Spinal cord (tissue), 10 donors: Measurements from ENCODE around the gene ZNF784. TPM values are rescaled to one million over a fixed set of nuclear protein-coding genes. Genes with fewer than 3 reads are reported as not detected.
"Not testable (repeated sequence)": the region's sequence is repeated elsewhere in the genome, so short reads cannot be mapped to it uniquely, and the experiment has no call there.

Experiments
- DNase-seq, 6 donors: peaks; one replicate each; pipeline versions ENCODE4 v3.0.0 to v3.0.0-alpha.2; 2013 to 2015; ENCODE audit warnings: low spot score in 6 of 6, low read depth in 4 of 6
- H3K27ac ChIP-seq: one replicate; pipeline ENCODE4 v1.5.1; 2013; ENCODE audit warnings: low read depth, low read length, control low read depth
- H3K27me3 ChIP-seq: one replicate; pipeline ENCODE4 v1.6.1; 2013; ENCODE audit warnings: low read length; ENCODE audit not compliant: control insufficient read depth, insufficient read depth
- H3K36me3 ChIP-seq: one replicate; pipeline ENCODE4 v1.6.1; 2013; ENCODE audit warnings: low read length; ENCODE audit not compliant: control insufficient read depth, insufficient read depth
- H3K4me1 ChIP-seq: one replicate; pipeline ENCODE4 v1.6.1; 2013; ENCODE audit warnings: low read length; ENCODE audit not compliant: control insufficient read depth, insufficient read depth
- H3K4me3 ChIP-seq: one replicate; pipeline ENCODE4 v1.5.1; 2013; ENCODE audit warnings: low read depth, low read length, control low read depth
- H3K9me3 ChIP-seq: one replicate; pipeline ENCODE4 v1.6.1; 2013; ENCODE audit warnings: low read length; ENCODE audit not compliant: control insufficient read depth, insufficient read depth
- WGBS: methylation state at CpG from one replicate; pipeline ENCODE4 v1.1.5; 2013; ENCODE audit warnings: missing lambda C conversion rate; ENCODE audit not compliant: insufficient coverage; 5-methylcytosine and 5-hydroxymethylcytosine counted together
- polyA plus RNA-seq, 2 donors: library from polyadenylated mRNA; unstranded; fragments of 120-200 nt; gene quantifications; one replicate each; pipeline ENCODE4 v1.2.1, GENCODE V29; 2013; ENCODE audit not compliant: insufficient read length in 2 of 2
- total RNA-seq, 2 donors: library from RNA; depleted of rRNA in 1 of 2; stranded (reverse); fragments of 120-200 nt in 1 of 2; fragments of >200 nt in 1 of 2; gene quantifications; one replicate each; pipeline versions ENCODE4 v1.2.3 to v1.2.4, GENCODE V29; 2013 to 2014
- donor health status: healthy.

Gene ZNF784
- total and polyA plus RNA-seq, 4 donors = 2.9 to 12.8 (median 8.1) TPM

- Histone ChIP-seq H3K9me3 (no peaks in the 10 kb centered on the region), H3K27me3 (no peaks in the 10 kb centered on the region), H3K36me3 (peaks cover 53% of the 10 kb centered on the region), H3K4me3 (no peak overlapping the region), H3K27ac (no peak overlapping the region), H3K4me1 (peaks cover 4% of the 10 kb centered on the region)
- DNase-seq = no peak
- 80% methylated on average over 73 of the region's 73 CpGs for WGBS
Observed at GRCh38 chr19:55592391-55593090, 31.8 kb downstream of the ZNF784 start.

- H3K27me3 ChIP-seq = no peaks in the 10 kb centered on the region
- H3K27ac ChIP-seq = no peak overlapping the region
- peaks cover 47% of the 10 kb centered on the region for H3K36me3 ChIP-seq
- WGBS = 64% methylated on average over 5 of the region's 10 CpGs
- H3K9me3 ChIP-seq = no peaks in the 10 kb centered on the region
- peak in 1 of 6 donors; percentile 27 for DNase-seq
- no peak overlapping the region for H3K4me3 ChIP-seq
- H3K4me1 ChIP-seq = peaks cover 14% of the 10 kb centered on the region
Observed at GRCh38 chr19:55591555-55591954, 32.8 kb downstream of the ZNF784 start.

- WGBS = 100% methylated on average over 1 of the region's 10 CpGs
- no peak overlapping the region for H3K27ac ChIP-seq
- H3K4me3 ChIP-seq = no peak overlapping the region
- H3K9me3 ChIP-seq = no peaks in the 10 kb centered on the region
- no peaks in the 10 kb centered on the region for H3K27me3 ChIP-seq
- no peak for DNase-seq
- peaks cover 23% of the 10 kb centered on the region for H3K4me1 ChIP-seq
- peaks cover 39% of the 10 kb centered on the region for H3K36me3 ChIP-seq
Observed at GRCh38 chr19:55590617-55591016, 33.7 kb downstream of the ZNF784 start.

GRCh38 chr19:55590109-55590508, 34.3 kb downstream of the ZNF784 start:
- Histone ChIP-seq H3K27ac (no peak overlapping the region), H3K27me3 (no peaks in the 10 kb centered on the region), H3K4me1 (peaks cover 27% of the 10 kb centered on the region), H3K9me3 (no peaks in the 10 kb centered on the region), H3K4me3 (no peak overlapping the region), H3K36me3 (peaks cover 34% of the 10 kb centered on the region)
- no peak for DNase-seq
- 55% methylated on average over 7 of the region's 7 CpGs for WGBS

- H3K4me3 ChIP-seq = no peak overlapping the region
- peaks cover 23% of the 10 kb centered on the region for H3K36me3 ChIP-seq
- peaks cover 27% of the 10 kb centered on the region for H3K4me1 ChIP-seq
- no peaks in the 10 kb centered on the region for H3K27me3 ChIP-seq
- no peak overlapping the region for H3K27ac ChIP-seq
- 95% methylated on average over 8 of the region's 8 CpGs for WGBS
- H3K9me3 ChIP-seq = no peaks in the 10 kb centered on the region
- DNase-seq = no peak
Observed at GRCh38 chr19:55588738-55589137, 35.6 kb downstream of the ZNF784 start.

GRCh38 chr19:55586976-55587668, 37.2 kb downstream of the ZNF784 start:
- DNase-seq = peak in 4 of 6 donors; percentile 86 to 98 (median 92)
- no peaks in the 10 kb centered on the region for H3K9me3 ChIP-seq
- no peaks in the 10 kb centered on the region for H3K27me3 ChIP-seq
- H3K27ac ChIP-seq = peak overlapping the region; percentile 78
- peaks cover 10% of the 10 kb centered on the region for H3K36me3 ChIP-seq
- peaks cover 27% of the 10 kb centered on the region for H3K4me1 ChIP-seq
- WGBS = under 1% methylated on average over 24 of the region's 40 CpGs
- peak overlapping the region; percentile 45 for H3K4me3 ChIP-seq

GRCh38 chr19:55585658-55586339, 38.6 kb downstream of the ZNF784 start:
- no peaks in the 10 kb centered on the region for H3K36me3 ChIP-seq
- 2% methylated on average over 36 of the region's 36 CpGs for WGBS
- peak overlapping the region; percentile 86 for H3K27ac ChIP-seq
- peak overlapping the region; percentile 44 for H3K4me3 ChIP-seq
- H3K9me3 ChIP-seq = no peaks in the 10 kb centered on the region
- H3K27me3 ChIP-seq = no peaks in the 10 kb centered on the region
- peaks cover 35% of the 10 kb centered on the region for H3K4me1 ChIP-seq
- DNase-seq = peak in 3 of 6 donors; percentile 87 to 97 (median 95)

GRCh38 chr19:55584871-55585270, 39.5 kb downstream of the ZNF784 start:
- H3K4me1 ChIP-seq = peaks cover 39% of the 10 kb centered on the region
- H3K36me3 ChIP-seq = no peaks in the 10 kb centered on the region
- 97% methylated on average over 9 of the region's 11 CpGs for WGBS
- DNase-seq = no peak
- H3K9me3 ChIP-seq = no peaks in the 10 kb centered on the region
- no peak overlapping the region for H3K27ac ChIP-seq
- H3K27me3 ChIP-seq = no peaks in the 10 kb centered on the region
- H3K4me3 ChIP-seq = no peak overlapping the region

- not testable (repeated sequence) for H3K27me3 ChIP-seq, H3K4me3 ChIP-seq, H3K27ac ChIP-seq, H3K36me3 ChIP-seq, H3K9me3 ChIP-seq, DNase-seq
- no CpG with 5 or more reads among the region's 8 CpGs for WGBS
- peaks cover 43% of the 10 kb centered on the region for H3K4me1 ChIP-seq
Observed at GRCh38 chr19:55583897-55584296, 40.5 kb downstream of the ZNF784 start.
